ENCODE data around the gene ARHGEF4. TPM values are rescaled to one million over a fixed set of nuclear protein-coding genes. Genes with fewer than 3 reads are reported as not detected.
A peak's percentile ranks its signal among the peaks of the same experiment; 100 is the strongest.

The ARHGEF4 gene
- total RNA-seq, 2 donors from 2014 or later, result 50.3 to 54.7 TPM

- Mint-ChIP-seq H3K27me3 (ENCODE audit: insufficient read depth) (peaks cover 23% of the 10 kb centered on the region), H3K4me1 (peaks cover 7% of the 10 kb centered on the region), H3K4me3 (no peak overlapping the region), H3K9me3 (no peaks in the 10 kb centered on the region), H3K36me3 (ENCODE audit: low read depth) (no peaks in the 10 kb centered on the region), H3K27ac (no peak overlapping the region)
- TF ChIP-seq CTCF (conservative IDR thresholded peaks at IDR 0.05), result no peak
- Histone ChIP-seq H3K27me3 (ENCODE audit: control insufficient read depth, insufficient read depth, low read length, poor library complexity, severe bottlenecking) (peaks cover 28% of the 10 kb centered on the region), H3K4me3 (ENCODE audit: low read length) (no peak overlapping the region), H3K4me1 (ENCODE audit: control insufficient read depth, insufficient read depth, low read length) (no peaks in the 10 kb centered on the region), H3K36me3 (ENCODE audit: control insufficient read depth, insufficient read depth, low read length) (no peaks in the 10 kb centered on the region), H3K9ac (ENCODE audit: extremely low read depth, low read length, poor library complexity, severe bottlenecking) (no peak overlapping the region), H3K9me3 (ENCODE audit: control insufficient read depth, low read length) (no peaks in the 10 kb centered on the region), H3K27ac (ENCODE audit: low read depth, low read length) (no peak overlapping the region)
- DNase-seq, result peak; percentile 85
- WGBS, 2 experiments (ENCODE audit: insufficient coverage in 1 of 2, insufficient read length in 1 of 2), result 17 to 70% methylated on average over 1 to 3 of the region's 3 CpGs
These were observed 40.4 kb upstream of the ARHGEF4 start for GRCh38 chr2:130796290-130796689.

DNA sequence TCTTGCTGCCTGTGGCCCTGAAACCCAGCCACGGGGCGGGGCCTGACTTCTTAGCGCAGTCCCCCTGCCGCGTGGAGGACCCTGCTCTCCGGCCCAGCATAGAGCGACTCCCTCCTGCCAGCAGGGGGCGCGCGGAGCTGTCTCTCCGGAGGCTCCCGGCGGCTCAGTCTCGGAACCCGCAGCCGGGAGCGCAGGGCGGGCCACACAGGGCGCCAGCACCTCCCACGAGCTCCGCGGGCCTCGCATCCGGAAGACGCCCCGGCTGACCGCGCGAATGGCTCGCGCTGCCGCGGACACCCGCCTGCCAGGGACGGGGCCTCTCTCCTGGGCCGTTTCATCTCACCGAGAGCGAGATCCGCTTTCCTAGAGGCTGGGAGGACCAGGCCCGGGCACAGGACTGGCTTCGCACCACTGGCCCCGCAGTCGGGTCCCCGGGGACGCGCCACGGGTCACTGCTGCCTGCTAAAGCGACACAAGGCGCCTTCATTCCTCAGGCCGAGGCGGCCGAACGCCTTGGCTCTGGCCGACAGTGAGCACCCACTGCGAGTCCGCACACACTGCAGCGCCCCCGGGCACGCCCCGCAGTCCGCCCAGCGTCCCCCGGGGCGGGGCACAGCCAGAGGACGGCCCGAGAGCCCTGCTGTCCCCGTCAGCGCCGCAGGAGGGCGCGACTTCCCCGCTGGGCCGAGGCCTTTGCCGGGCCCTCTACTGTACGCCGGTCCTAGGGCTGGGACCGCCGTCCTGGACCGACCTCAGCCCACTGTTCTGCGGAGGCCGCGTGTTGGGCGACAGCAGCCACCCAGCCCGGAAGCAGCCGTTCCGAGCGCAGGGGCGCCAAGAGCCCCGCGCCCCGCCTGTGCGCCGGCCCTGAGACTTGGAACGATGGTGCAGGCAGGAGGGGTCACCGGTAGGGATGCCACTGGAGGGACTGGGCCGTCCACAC lies 39.0 kb upstream of the ARHGEF4 start:
- Histone ChIP-seq H3K27me3 (ENCODE audit: control insufficient read depth, insufficient read depth, low read length, poor library complexity, severe bottlenecking) (peaks cover 28% of the 10 kb centered on the region), H3K4me1 (ENCODE audit: control insufficient read depth, insufficient read depth, low read length) (peaks cover 3% of the 10 kb centered on the region), H3K36me3 (ENCODE audit: control insufficient read depth, insufficient read depth, low read length) (no peaks in the 10 kb centered on the region), H3K9me3 (ENCODE audit: control insufficient read depth, low read length) (no peaks in the 10 kb centered on the region), H3K9ac (ENCODE audit: extremely low read depth, low read length, poor library complexity, severe bottlenecking) (no peak overlapping the region), H3K27ac (ENCODE audit: low read depth, low read length) (no peak overlapping the region), H3K4me3 (ENCODE audit: low read length) (peak overlapping the region; percentile 81)
- H3K36me3 Mint-ChIP-seq (ENCODE audit: low read depth), result no peaks in the 10 kb centered on the region
- peaks cover 10% of the 10 kb centered on the region for H3K4me1 Mint-ChIP-seq
- H3K27ac Mint-ChIP-seq, result no peak overlapping the region
- peak; percentile 85 for TF ChIP-seq CTCF (conservative IDR thresholded peaks at IDR 0.05)
- H3K9me3 Mint-ChIP-seq, result no peaks in the 10 kb centered on the region
- DNase-seq, result peak; percentile 97
- peak overlapping the region; percentile 47 for H3K4me3 Mint-ChIP-seq
- WGBS, 2 experiments (ENCODE audit: insufficient coverage in 1 of 2, insufficient read length in 1 of 2), result 0 to 1% methylated on average over 23 to 96 of the region's 96 CpGs
- H3K27me3 Mint-ChIP-seq (ENCODE audit: insufficient read depth), result peaks cover 24% of the 10 kb centered on the region

GRCh38 chr2:130798472-130799218 lies 38.1 kb upstream of the ARHGEF4 start:
- peak; percentile 87 for DNase-seq
- H3K27ac Mint-ChIP-seq, result no peak overlapping the region
- no peaks in the 10 kb centered on the region for H3K36me3 ChIP-seq (ENCODE audit: control insufficient read depth, insufficient read depth, low read length)
- H3K27me3 ChIP-seq (ENCODE audit: control insufficient read depth, insufficient read depth, low read length, poor library complexity, severe bottlenecking), result peaks cover 28% of the 10 kb centered on the region
- no peaks in the 10 kb centered on the region for H3K9me3 Mint-ChIP-seq
- no peak overlapping the region for H3K9ac ChIP-seq (ENCODE audit: extremely low read depth, low read length, poor library complexity, severe bottlenecking)
- 17 to 20% methylated on average over 19 to 30 of the region's 30 CpGs for WGBS, 2 experiments (ENCODE audit: insufficient coverage in 1 of 2, insufficient read length in 1 of 2)
- no peaks in the 10 kb centered on the region for H3K9me3 ChIP-seq (ENCODE audit: control insufficient read depth, low read length)
- peak overlapping the region; percentile 47 for H3K4me3 Mint-ChIP-seq
- H3K27me3 Mint-ChIP-seq (ENCODE audit: insufficient read depth), result peaks cover 25% of the 10 kb centered on the region
- peak overlapping the region; percentile 81 for H3K4me3 ChIP-seq (ENCODE audit: low read length)
- H3K4me1 ChIP-seq (ENCODE audit: control insufficient read depth, insufficient read depth, low read length), result peaks cover 3% of the 10 kb centered on the region
- peaks cover 10% of the 10 kb centered on the region for H3K4me1 Mint-ChIP-seq
- H3K27ac ChIP-seq (ENCODE audit: low read depth, low read length), result no peak overlapping the region
- no peaks in the 10 kb centered on the region for H3K36me3 Mint-ChIP-seq (ENCODE audit: low read depth)
- TF ChIP-seq CTCF (conservative IDR thresholded peaks at IDR 0.05), result no peak
